Stimulated activated CD8-positive, alpha-beta memory T cell treated with anti-CD3 and anti-CD28 coated beads, Interleukin-7, amount 100 ng/mL, for 1 hour (primary cell): Measurements from ENCODE around the gene PMEPA1.

Source experiments
- DNase-seq, 2 donors: peaks; one replicate each; pipeline ENCODE4 v3.0.0-alpha.2; 2020; ENCODE audit warnings: low read depth in 2 of 2

The PMEPA1 gene

GRCh38 chr20:57693670-57694329 is 16.0 kb downstream of the PMEPA1 start:
- DNase-seq = no peak

DNA sequence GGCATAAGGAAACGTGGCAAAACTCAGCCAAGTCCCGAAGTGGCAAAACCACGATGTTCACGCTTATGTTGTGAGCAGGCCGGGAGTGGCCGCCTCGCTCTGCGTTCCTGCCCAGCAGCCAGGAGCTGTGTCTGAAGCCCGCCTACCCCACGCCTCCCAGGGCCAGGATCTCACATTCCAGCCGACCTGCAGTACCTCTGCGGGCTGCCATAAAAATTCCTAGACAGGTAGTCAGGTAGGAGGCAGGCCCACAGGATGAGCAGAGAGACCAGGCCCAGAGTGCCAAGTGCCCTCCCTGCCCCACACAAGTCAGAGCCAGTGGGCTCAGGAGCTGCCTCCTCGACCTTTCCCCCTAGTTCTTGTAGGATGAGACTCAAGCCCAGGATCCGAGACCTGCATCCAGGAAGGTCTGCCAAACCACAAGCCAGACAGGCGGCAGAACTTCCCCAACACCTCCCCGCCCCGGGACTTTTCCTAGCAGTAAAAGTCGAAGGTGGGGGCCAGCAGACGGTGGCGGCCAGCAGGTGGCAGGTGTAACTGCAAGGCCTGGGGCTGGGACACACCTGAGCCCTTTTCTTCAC is 16.7 kb downstream of the PMEPA1 start:
- DNase-seq = no peak

DNA sequence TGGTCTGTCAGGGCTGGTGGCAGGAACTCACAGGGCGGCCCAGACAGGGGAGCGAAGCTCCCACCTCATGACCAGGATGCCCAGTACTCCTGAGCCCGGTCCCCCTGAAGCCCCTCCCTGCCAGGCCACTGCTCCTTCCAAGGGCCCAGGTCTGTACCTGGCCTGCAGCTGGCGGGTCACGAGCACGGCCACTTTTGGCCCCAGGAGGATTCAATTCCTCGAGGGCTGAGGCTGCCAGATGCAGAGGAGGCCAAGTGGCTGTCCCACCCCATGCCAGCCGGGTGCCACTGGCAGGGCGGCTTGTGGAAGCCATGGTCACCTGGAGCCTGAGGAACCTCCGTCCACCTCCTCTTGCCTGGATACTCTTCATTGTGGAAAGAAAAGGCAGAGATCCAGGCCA is 17.4 kb downstream of the PMEPA1 start:
- no peak for DNase-seq

- no peak for DNase-seq
Observed at GRCh38 chr20:57691699-57692098, 18.1 kb downstream of the PMEPA1 start.

DNA sequence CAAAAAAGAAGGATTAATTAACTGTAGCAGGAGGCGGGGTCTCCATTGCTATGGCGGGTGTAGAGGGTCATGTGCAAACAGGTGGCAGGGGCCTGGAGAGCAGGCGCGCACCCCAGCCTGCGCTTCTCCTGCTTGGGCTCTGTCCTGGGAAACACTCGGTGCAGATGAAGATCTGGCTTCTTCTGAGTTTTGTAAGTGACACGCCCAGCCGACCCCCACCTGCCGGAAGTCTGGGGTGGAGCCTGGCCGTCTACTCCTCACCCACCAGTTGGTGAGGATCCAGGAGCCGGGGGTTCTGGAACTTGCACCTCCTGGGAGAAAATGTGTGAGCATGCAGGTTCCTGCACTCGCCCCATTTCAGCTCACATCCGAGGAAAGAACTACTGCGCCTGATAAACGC is 19.3 kb downstream of the PMEPA1 start:
- DNase-seq = no peak

GRCh38 chr20:57689745-57690481 is 19.9 kb downstream of the PMEPA1 start:
- DNase-seq = no peak

- no peak for DNase-seq
Observed at GRCh38 chr20:57688864-57689263, 21.0 kb downstream of the PMEPA1 start.

GRCh38 chr20:57688295-57688694 is 21.5 kb downstream of the PMEPA1 start:
- no peak for DNase-seq

DNA sequence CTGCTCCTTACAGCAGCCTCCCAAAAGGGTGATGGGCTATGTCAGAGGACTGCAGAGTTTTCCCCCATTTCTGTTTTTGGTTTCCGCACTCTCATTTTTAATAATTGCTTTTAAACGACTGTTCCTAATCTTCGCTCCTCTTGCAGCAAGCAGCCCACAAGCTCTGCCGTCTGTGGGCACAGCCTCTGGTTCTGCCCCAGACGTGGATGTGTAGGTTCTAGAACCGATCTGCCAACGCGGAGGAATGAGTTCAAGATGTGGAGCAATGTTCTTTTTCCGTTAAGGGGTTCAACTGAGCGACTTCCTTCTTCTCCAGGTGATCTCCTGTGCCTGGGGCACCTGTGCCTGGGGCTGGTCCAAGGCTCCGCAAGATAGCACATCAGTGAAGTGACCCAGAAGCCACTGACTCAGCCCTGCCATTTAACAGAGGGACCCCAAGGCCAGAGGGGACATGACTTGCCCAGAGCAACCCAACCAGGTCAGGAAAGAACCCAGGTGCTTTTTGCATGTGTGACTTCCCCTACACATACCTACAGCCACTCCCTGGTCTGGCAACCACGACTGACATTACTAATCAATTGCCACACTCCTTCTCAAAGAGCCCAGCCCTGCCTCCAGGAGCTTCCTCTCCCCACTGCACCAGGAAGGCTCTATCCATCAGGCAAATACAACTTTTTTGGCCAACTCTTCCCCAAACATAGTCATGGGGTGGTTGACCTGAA is 22.7 kb downstream of the PMEPA1 start:
- DNase-seq = no peak

GRCh38 chr20:57685146-57685758 is 24.6 kb downstream of the PMEPA1 start:
- no peak for DNase-seq

GRCh38 chr20:57684808-57685140 is 25.0 kb downstream of the PMEPA1 start:
- DNase-seq = no peak

- no peak for DNase-seq
Observed at GRCh38 chr20:57683881-57684807, 25.7 kb downstream of the PMEPA1 start.

GRCh38 chr20:57683287-57683686 is 26.5 kb downstream of the PMEPA1 start:
- no peak for DNase-seq

DNA sequence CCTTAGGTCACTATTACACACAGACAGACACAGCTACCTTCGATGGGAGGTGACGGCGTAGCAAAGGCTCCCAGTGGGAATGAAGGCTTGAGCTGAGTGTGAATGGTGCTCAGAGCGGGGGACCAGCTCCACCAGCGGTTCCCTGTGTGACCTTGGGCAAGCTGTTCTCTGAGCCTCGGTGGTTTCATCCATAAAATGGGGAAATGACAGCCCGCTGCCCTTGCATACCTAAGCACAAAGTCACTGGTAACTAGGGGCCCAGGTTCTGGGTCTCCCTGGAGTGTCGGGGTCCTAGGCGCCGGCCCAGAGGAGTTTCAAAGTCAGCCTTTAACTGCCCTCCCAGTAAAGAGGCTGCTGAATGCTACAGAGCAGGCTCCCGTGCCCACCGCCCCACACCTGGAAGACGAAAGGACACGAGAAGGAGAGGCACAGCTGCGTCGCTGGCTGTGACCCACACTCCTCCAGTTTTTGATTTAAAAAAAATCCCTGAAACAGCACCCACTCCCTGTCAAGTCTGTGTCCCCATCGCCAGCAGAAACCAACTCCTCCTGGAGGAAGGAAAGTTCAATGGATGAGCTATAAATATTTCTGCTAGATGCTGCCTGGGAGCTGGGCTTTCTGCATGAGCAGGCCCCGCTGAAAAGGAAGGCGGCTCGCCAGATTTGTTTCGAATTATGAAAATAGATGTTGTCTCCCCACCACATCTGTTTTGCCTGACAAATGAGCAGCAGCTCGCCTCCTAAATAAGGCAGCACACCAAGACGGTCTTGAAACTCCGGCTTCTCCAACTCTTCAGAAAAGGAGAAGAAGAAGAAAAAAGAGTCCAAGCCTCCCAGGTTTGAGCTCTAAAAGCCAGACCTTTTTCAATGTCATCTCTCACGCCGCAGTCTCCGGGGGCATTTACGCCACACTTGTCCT is 27.4 kb downstream of the PMEPA1 start:
- DNase-seq = no peak

- DNase-seq = no peak
Observed at GRCh38 chr20:57680934-57681914, 28.6 kb downstream of the PMEPA1 start.

GRCh38 chr20:57680131-57680716 is 29.6 kb downstream of the PMEPA1 start:
- DNase-seq = no peak

GRCh38 chr20:57679113-57679512 is 30.7 kb downstream of the PMEPA1 start:
- no peak for DNase-seq

GRCh38 chr20:57678340-57678739 is 31.5 kb downstream of the PMEPA1 start:
- DNase-seq = no peak
